ENCODE data around the gene USH1C. TPM values are rescaled to one million over a fixed set of nuclear protein-coding genes. Genes with fewer than 3 reads are reported as not detected.

The USH1C gene
- total and polyA plus RNA-seq, 2 of the 13 experiments (the other 11 are each of a cell fraction or from before 2014, with no cell fraction given): not detected

DNA sequence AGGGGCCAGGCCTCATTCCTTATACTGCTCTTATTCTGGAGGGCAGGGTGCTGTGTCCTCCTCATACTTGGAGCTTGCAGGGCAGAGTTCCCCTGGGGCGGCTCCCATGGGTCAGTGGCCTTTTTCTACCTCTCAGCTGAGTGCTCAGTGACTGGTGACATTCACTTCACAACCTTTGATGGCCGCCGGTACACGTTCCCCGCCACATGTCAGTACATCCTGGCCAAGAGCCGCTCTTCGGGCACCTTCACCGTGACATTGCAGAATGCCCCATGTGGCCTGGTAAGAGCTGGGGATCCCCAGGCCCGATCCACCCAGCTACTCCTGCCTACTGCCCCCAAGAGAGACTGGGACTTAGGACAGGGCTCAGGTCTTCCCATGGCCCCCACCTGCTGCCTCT is 17.3 kb upstream of the USH1C start (continued):
- TF ChIP-seq ZNF782 (CRISPR knock-in tag; IDR thresholded peaks at IDR 0.05; ENCODE audit: borderline replicate concordance) (no peak), ZBTB3 (CRISPR knock-in tag; IDR thresholded peaks at IDR 0.05; ENCODE audit: borderline replicate concordance, low read depth) (no peak), NFRKB (IDR thresholded peaks at IDR 0.05) (no peak), ZNF253 (CRISPR knock-in tag; IDR thresholded peaks at IDR 0.05; ENCODE audit: borderline replicate concordance) (no peak), SMYD3 (CRISPR knock-in tag; IDR thresholded peaks at IDR 0.05) (no peak), ZMAT3 (CRISPR knock-in tag; conservative IDR thresholded peaks at IDR 0.05) (no peak), CBX5 (CRISPR knock-in tag; IDR thresholded peaks at IDR 0.05; ENCODE audit: borderline replicate concordance) (no peak)
- TF ChIP-seq, protein P1, sequence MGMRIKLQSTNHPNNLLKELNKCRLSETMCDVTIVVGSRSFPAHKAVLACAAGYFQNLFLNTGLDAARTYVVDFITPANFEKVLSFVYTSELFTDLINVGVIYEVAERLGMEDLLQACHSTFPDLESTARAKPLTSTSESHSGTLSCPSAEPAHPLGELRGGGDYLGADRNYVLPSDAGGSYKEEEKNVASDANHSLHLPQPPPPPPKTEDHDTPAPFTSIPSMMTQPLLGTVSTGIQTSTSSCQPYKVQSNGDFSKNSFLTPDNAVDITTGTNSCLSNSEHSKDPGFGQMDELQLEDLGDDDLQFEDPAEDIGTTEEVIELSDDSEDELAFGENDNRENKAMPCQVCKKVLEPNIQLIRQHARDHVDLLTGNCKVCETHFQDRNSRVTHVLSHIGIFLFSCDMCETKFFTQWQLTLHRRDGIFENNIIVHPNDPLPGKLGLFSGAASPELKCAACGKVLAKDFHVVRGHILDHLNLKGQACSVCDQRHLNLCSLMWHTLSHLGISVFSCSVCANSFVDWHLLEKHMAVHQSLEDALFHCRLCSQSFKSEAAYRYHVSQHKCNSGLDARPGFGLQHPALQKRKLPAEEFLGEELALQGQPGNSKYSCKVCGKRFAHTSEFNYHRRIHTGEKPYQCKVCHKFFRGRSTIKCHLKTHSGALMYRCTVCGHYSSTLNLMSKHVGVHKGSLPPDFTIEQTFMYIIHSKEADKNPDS (CRISPR knock-in tag; IDR thresholded peaks at IDR 0.05): no peak
- TF ChIP-seq, protein P2, sequence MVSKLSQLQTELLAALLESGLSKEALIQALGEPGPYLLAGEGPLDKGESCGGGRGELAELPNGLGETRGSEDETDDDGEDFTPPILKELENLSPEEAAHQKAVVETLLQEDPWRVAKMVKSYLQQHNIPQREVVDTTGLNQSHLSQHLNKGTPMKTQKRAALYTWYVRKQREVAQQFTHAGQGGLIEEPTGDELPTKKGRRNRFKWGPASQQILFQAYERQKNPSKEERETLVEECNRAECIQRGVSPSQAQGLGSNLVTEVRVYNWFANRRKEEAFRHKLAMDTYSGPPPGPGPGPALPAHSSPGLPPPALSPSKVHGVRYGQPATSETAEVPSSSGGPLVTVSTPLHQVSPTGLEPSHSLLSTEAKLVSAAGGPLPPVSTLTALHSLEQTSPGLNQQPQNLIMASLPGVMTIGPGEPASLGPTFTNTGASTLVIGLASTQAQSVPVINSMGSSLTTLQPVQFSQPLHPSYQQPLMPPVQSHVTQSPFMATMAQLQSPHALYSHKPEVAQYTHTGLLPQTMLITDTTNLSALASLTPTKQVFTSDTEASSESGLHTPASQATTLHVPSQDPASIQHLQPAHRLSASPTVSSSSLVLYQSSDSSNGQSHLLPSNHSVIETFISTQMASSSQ (IDR thresholded peaks at IDR 0.05; ENCODE audit: low read depth): no peak
- TF ChIP-seq, protein P2 (CRISPR knock-in tag; IDR thresholded peaks at IDR 0.05; ENCODE audit: borderline replicate concordance): no peak
- TF ChIP-seq, protein P3, sequence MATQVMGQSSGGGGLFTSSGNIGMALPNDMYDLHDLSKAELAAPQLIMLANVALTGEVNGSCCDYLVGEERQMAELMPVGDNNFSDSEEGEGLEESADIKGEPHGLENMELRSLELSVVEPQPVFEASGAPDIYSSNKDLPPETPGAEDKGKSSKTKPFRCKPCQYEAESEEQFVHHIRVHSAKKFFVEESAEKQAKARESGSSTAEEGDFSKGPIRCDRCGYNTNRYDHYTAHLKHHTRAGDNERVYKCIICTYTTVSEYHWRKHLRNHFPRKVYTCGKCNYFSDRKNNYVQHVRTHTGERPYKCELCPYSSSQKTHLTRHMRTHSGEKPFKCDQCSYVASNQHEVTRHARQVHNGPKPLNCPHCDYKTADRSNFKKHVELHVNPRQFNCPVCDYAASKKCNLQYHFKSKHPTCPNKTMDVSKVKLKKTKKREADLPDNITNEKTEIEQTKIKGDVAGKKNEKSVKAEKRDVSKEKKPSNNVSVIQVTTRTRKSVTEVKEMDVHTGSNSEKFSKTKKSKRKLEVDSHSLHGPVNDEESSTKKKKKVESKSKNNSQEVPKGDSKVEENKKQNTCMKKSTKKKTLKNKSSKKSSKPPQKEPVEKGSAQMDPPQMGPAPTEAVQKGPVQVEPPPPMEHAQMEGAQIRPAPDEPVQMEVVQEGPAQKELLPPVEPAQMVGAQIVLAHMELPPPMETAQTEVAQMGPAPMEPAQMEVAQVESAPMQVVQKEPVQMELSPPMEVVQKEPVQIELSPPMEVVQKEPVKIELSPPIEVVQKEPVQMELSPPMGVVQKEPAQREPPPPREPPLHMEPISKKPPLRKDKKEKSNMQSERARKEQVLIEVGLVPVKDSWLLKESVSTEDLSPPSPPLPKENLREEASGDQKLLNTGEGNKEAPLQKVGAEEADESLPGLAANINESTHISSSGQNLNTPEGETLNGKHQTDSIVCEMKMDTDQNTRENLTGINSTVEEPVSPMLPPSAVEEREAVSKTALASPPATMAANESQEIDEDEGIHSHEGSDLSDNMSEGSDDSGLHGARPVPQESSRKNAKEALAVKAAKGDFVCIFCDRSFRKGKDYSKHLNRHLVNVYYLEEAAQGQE (IDR thresholded peaks at IDR 0.05; ENCODE audit: borderline replicate concordance in 1 of 2, low read depth in 1 of 2, low read length in 2 of 2): no peak
